ENCODE measurements around the gene EID2. TPM values are rescaled to one million over a fixed set of nuclear protein-coding genes. Genes with fewer than 3 reads are reported as not detected.

The EID2 gene
- total RNA-seq, 2 donors from 2014 or later = 7.3 to 13.5 TPM

DNA sequence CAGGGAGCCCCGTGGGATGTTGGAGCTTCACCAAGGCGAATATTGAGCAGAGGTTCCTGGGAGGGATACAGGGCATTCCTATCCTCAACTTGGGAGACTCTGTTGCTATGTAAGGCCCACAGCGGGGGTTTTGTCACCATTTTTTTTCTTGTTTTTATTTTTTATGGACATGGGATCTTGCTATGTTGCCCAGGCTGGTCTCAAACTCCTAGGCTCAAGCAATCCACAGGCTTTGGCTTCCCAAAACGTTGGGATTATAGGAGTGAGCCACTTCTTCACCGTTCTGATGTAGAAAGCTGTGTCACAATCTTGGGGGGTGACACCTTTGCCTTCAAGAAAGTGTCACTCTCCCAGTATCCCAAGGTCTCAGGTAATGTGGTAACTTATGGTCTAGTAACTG, 38.6 kb downstream of the EID2 start:
- DNase-seq (no peak), ATAC-seq (no peak)
- no peak overlapping the region for H3K4me3 ChIP-seq
- peaks cover 0 to 9% of the 10 kb centered on the region in 2 donors for H3K27me3 ChIP-seq
- no peak overlapping the region for H3K27ac ChIP-seq
- H3K36me3 ChIP-seq (replicated peaks in 1 of 2; ENCODE audit: insufficient read depth in 1 of 2, low read depth in 2 of 2) = no peaks in the 10 kb centered on the region
- no peak for TF ChIP-seq POLR2A (IDR thresholded peaks at IDR 0.05)
- TF ChIP-seq, protein P1, sequence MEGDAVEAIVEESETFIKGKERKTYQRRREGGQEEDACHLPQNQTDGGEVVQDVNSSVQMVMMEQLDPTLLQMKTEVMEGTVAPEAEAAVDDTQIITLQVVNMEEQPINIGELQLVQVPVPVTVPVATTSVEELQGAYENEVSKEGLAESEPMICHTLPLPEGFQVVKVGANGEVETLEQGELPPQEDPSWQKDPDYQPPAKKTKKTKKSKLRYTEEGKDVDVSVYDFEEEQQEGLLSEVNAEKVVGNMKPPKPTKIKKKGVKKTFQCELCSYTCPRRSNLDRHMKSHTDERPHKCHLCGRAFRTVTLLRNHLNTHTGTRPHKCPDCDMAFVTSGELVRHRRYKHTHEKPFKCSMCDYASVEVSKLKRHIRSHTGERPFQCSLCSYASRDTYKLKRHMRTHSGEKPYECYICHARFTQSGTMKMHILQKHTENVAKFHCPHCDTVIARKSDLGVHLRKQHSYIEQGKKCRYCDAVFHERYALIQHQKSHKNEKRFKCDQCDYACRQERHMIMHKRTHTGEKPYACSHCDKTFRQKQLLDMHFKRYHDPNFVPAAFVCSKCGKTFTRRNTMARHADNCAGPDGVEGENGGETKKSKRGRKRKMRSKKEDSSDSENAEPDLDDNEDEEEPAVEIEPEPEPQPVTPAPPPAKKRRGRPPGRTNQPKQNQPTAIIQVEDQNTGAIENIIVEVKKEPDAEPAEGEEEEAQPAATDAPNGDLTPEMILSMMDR (IDR thresholded peaks at IDR 0.05) = no peak
- intact Hi-C loops (cut with DNase I) = no loop called here
- peaks cover 27% of the 10 kb centered on the region for H3K4me1 ChIP-seq
- 61 to 70% methylated on average over 5 of the region's 5 CpGs for WGBS, 2 donors
- H3K9me3 ChIP-seq = no peaks in the 10 kb centered on the region

DNA sequence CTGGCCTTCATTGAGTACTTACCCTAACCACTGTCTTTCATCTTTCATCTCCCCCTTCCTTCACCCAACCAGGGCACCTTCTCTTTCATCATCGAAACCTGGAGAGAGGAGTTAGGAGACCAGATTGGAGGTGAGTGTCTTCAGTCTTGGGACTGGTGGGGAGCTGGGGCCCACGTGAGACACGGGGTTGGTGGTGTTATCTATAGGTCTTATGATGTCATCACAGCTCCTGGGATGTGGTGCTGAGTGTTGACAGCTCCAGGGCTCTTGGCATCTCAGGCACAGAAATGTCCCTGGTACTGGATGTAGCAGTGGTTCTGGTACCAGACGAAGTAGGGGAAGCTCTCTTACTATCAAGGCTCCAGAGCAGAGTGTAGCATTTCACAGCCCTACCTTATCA, 39.4 kb downstream of the EID2 start:
- Histone ChIP-seq H3K4me3 (no peak overlapping the region), H3K9me3 (no peaks in the 10 kb centered on the region), H3K27me3 (peaks cover 0 to 9% of the 10 kb centered on the region in 2 donors), H3K36me3 (replicated peaks in 1 of 2; ENCODE audit: insufficient read depth in 1 of 2, low read depth in 2 of 2) (no peaks in the 10 kb centered on the region), H3K4me1 (peaks cover 27% of the 10 kb centered on the region), H3K27ac (no peak overlapping the region)
- ATAC-seq (no peak), DNase-seq (no peak)
- intact Hi-C loops (cut with DNase I) = no loop called here
- 40 to 41% methylated on average over 4 of the region's 4 CpGs for WGBS, 2 donors
- TF ChIP-seq, protein P1 (IDR thresholded peaks at IDR 0.05) = no peak
- no peak for TF ChIP-seq POLR2A (IDR thresholded peaks at IDR 0.05)

DNA sequence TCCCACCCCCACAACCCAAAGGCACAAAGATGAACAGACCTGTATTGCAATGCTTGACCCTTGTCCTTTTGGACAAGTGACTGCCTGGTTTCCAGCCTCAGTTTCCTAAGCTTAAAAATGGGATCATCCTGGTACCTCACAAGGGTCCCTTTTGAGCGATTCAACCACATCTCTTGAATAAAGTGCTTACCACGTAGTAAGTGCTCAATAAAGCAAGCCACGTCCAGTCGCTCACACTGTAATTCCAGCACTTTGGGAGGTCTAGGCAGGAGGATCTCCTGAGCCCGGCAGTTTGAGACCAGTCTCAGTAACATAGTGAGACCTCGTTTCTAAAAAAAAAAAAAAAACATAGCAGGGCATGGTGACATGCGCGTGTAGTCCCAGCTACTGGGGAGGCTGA, 40.0 kb downstream of the EID2 start:
- no peak overlapping the region for H3K27ac ChIP-seq
- H3K9me3 ChIP-seq = no peaks in the 10 kb centered on the region
- no peaks in the 10 kb centered on the region for H3K36me3 ChIP-seq (replicated peaks in 1 of 2; ENCODE audit: insufficient read depth in 1 of 2, low read depth in 2 of 2)
- ATAC-seq = no peak
- DNase-seq = no peak
- peaks cover 27% of the 10 kb centered on the region for H3K4me1 ChIP-seq
- H3K4me3 ChIP-seq = no peak overlapping the region
- WGBS, 2 donors = 78 to 79% methylated on average over 8 of the region's 8 CpGs
- TF ChIP-seq, protein P1 (IDR thresholded peaks at IDR 0.05) = no peak
- no peak for TF ChIP-seq POLR2A (IDR thresholded peaks at IDR 0.05)
- intact Hi-C loops (cut with DNase I) = no loop called here
- peaks cover 0 to 9% of the 10 kb centered on the region in 2 donors for H3K27me3 ChIP-seq

DNA sequence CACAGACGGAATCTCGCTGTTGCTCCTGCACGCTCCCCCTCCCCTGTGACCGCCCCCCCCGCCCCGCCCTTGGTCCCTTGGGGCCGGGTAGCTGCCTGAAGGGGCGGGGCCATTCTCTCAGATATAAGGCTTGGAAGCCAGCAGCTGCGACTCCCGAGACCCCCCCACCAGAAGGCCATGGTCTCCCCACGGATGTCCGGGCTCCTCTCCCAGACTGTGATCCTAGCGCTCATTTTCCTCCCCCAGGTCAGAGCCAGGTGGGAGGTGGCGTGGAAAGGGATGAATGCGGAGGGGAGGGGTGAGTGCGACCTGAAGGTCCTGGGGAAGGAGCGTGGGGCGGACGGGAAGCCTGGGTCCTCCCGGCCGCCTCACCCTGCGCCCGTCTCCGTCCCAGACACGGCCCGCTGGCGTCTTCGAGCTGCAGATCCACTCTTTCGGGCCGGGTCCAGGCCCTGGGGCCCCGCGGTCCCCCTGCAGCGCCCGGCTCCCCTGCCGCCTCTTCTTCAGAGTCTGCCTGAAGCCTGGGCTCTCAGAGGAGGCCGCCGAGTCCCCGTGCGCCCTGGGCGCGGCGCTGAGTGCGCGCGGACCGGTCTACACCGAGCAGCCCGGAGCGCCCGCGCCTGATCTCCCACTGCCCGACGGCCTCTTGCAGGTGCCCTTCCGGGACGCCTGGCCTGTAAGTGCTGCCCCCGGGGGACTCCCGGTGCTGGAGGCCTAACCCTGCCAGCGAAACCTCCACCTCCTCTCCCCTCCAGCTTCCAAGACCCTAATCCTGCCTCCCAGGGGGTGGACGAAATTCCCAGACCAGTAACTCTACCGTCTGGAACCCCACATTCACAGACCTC, 40.9 kb downstream of the EID2 start, which contains the start of gene DLL3:
Gene DLL3 (plus strand): TSS at position 150 of the 845 bp plus-strand sequence. CDS start 28 bp downstream, at position 178.
- TF ChIP-seq, protein P1 (IDR thresholded peaks at IDR 0.05) = no peak
- Histone ChIP-seq H3K9me3 (no peaks in the 10 kb centered on the region), H3K27ac (no peak within 1 kb of the TSS), H3K27me3 (peaks cover 0 to 9% of the 10 kb centered on the region in 2 donors), H3K4me3 (no peak within 1 kb of the TSS), H3K36me3 (replicated peaks in 1 of 2; ENCODE audit: insufficient read depth in 1 of 2, low read depth in 2 of 2) (no peaks in the 10 kb centered on the region), H3K4me1 (peaks cover 27% of the 10 kb centered on the region)
- ATAC-seq (no peak), DNase-seq (no peak)
- 2 to 3% methylated on average over 7 to 56 of the region's 60 CpGs for WGBS, 2 donors
- intact Hi-C loops (cut with DNase I) = no loop called here

All from body of pancreas (tissue), 4 donors.